HG03432 (cell line): Measurements from ENCODE around the gene SH3PXD2A.

Experiments
- ATAC-seq: cut with Tn5 transposase; IDR thresholded peaks from one replicate; pipeline ENCODE4 v1.9.1; 2021; ENCODE audit warnings: mild to moderate bottlenecking, moderate library complexity; ENCODE audit not compliant: unreplicated experiment

The SH3PXD2A gene

GRCh38 chr10:103692436-103692951 is 162.9 kb downstream of the SH3PXD2A start:
- ATAC-seq = peak; percentile 62

- ATAC-seq = peak; percentile 33
These were observed 163.5 kb downstream of the SH3PXD2A start for GRCh38 chr10:103691723-103692435.

- ATAC-seq = no peak
These were observed 164.1 kb downstream of the SH3PXD2A start for GRCh38 chr10:103691267-103691666.

GRCh38 chr10:103690281-103690680 is 165.1 kb downstream of the SH3PXD2A start:
- ATAC-seq = no peak

- ATAC-seq = no peak
These were observed 166.9 kb downstream of the SH3PXD2A start for GRCh38 chr10:103688491-103688890.

GRCh38 chr10:103687718-103688117 is 167.7 kb downstream of the SH3PXD2A start:
- no peak for ATAC-seq

GRCh38 chr10:103687172-103687571 is 168.2 kb downstream of the SH3PXD2A start:
- no peak for ATAC-seq

GRCh38 chr10:103685880-103686669 is 169.3 kb downstream of the SH3PXD2A start:
- ATAC-seq = peak; percentile 74

GRCh38 chr10:103683851-103684250 is 171.5 kb downstream of the SH3PXD2A start:
- no peak for ATAC-seq

- no peak for ATAC-seq
These were observed 172.7 kb downstream of the SH3PXD2A start for GRCh38 chr10:103682631-103683030.

GRCh38 chr10:103681617-103682399 is 173.6 kb downstream of the SH3PXD2A start:
- ATAC-seq = no peak

- ATAC-seq = no peak
These were observed 174.5 kb downstream of the SH3PXD2A start for GRCh38 chr10:103680869-103681236.

GRCh38 chr10:103679096-103679790 is 176.1 kb downstream of the SH3PXD2A start:
- peak; percentile 71 for ATAC-seq

- peak; percentile 89 for ATAC-seq
These were observed 177.2 kb downstream of the SH3PXD2A start for GRCh38 chr10:103678178-103678526.

- no peak for ATAC-seq
These were observed 177.7 kb downstream of the SH3PXD2A start for GRCh38 chr10:103677486-103678177.

GRCh38 chr10:103676851-103677417 is 178.4 kb downstream of the SH3PXD2A start:
- no peak for ATAC-seq

GRCh38 chr10:103676058-103676785 is 179.2 kb downstream of the SH3PXD2A start:
- no peak for ATAC-seq

GRCh38 chr10:103673606-103674005 is 181.8 kb downstream of the SH3PXD2A start:
- no peak for ATAC-seq

- ATAC-seq = no peak
These were observed 183.0 kb downstream of the SH3PXD2A start for GRCh38 chr10:103672345-103672744.
